ENCODE measurements around the gene FAM117B.

Gene FAM117B

DNA sequence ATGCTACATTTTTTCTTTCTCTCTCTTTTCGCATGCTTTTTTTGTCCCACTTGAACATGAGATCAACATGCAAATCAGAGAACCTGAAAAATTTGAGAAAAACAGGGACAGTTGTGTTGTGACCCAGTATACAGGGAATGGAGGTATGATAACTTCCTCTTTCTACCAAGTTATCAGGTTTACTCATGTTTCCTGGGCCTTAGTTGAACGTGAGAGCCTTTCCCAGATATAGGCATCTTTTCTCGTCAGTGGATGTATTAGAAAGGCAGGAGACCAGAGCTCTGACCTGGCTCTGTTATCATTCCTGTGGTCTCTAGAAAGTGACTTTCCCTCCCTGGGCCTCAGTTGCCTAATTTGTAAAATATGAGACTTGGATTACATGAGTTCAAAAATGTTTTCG is 30.1 kb upstream of the FAM117B start:
- TF ChIP-seq, protein P1, sequence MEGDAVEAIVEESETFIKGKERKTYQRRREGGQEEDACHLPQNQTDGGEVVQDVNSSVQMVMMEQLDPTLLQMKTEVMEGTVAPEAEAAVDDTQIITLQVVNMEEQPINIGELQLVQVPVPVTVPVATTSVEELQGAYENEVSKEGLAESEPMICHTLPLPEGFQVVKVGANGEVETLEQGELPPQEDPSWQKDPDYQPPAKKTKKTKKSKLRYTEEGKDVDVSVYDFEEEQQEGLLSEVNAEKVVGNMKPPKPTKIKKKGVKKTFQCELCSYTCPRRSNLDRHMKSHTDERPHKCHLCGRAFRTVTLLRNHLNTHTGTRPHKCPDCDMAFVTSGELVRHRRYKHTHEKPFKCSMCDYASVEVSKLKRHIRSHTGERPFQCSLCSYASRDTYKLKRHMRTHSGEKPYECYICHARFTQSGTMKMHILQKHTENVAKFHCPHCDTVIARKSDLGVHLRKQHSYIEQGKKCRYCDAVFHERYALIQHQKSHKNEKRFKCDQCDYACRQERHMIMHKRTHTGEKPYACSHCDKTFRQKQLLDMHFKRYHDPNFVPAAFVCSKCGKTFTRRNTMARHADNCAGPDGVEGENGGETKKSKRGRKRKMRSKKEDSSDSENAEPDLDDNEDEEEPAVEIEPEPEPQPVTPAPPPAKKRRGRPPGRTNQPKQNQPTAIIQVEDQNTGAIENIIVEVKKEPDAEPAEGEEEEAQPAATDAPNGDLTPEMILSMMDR (conservative IDR thresholded peaks at IDR 0.05; ENCODE audit: control insufficient read depth, insufficient read depth, low read depth, low read length): no peak
- DNase-seq (ENCODE audit: low read depth): no peak
- H3K4me3 ChIP-seq (ENCODE audit: control insufficient read depth, low read depth, low read length): no peak overlapping the region

DNA sequence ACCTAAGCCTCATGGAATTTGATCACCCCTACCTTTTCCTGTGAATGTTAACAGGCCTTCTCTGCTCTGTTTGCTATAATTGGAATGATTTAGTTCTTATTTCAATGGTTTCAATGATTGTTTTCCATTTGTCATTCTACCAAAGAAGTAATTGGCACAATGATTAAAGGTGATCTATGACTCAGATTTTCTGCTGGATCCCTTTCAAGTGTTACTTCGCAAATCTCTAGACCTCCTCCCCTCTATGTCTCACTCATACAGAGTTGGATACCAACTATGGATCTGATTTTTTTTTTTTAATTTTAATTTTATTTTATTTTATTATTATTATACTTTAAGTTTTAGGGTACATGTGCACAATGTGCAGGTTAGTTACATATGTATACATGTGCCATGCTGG is 29.6 kb upstream of the FAM117B start:
- H3K4me3 ChIP-seq (ENCODE audit: control insufficient read depth, low read depth, low read length): no peak overlapping the region
- TF ChIP-seq, protein P1 (conservative IDR thresholded peaks at IDR 0.05; ENCODE audit: control insufficient read depth, insufficient read depth, low read depth, low read length): no peak
- DNase-seq (ENCODE audit: low read depth): no peak

DNA sequence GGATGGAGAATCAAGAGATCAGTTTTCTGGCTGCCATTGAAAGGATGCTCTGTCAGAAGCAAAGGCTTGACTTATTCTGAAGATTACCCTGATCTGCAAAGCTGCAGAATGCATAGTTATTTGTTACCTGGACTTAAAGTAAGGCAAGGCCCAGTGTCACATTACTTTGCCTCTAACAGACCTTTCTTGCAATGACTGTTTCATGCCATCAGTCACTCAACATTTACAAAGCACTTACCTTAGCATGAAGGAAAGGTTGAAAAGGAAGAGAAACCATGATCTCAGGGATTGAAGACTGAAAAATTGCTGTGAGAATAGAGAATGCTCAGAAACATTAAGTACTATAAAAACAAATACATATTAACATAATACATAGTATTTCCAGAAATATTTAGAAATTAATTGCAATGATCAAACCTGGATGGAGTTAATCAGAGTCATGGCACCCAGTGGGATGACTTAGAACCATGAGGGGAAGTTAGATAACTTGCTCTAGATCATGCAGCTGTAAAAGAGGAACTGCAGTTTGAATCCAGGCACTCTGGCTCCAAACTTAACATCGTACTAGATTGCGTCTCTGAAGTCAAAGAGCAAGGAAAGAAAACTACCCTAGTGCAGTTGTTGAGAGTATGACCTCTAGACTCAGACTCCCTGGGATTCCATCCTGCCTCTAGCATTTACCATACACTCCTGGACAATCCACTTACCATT is 26.5 kb upstream of the FAM117B start:
- TF ChIP-seq, protein P1 (conservative IDR thresholded peaks at IDR 0.05; ENCODE audit: control insufficient read depth, insufficient read depth, low read depth, low read length): no peak
- H3K4me3 ChIP-seq (ENCODE audit: control insufficient read depth, low read depth, low read length): no peak overlapping the region
- no peak for DNase-seq (ENCODE audit: low read depth)

DNA sequence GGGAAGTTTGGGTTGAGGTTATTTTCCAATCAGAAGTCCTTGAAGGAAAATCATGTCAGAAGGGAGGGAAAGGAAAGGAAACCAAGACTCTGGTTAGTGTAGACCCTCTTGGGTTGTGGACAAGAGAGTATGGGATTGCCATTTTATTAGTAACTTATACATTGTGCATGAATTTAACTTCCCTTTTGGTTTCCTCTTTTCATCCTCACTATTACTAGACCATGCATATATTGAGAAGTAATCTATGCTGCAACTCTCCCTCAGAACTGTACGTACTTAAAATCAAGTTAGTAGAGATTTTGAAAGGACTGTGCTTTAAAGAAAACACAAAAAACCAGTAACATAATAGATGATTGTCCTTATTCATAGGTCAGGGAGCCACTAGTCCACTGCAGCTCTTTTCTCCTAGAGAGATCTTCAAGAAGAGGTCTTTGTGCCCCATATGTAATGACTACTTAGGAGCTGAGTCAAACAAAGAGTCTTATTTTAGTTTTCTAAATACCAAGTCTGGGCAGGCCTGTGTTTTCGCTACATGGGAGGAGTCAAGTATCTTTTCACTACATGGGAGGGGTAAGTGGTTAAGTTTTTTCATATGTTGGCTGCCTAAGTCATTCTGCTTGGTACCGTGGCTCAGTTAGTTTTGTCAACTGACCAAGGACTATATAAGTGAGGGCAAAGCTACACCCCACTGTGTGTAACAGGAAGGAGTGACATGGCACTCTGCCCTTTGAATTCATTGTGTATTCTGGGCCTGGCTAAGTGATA is 25.2 kb upstream of the FAM117B start:
- TF ChIP-seq, protein P1 (conservative IDR thresholded peaks at IDR 0.05; ENCODE audit: control insufficient read depth, insufficient read depth, low read depth, low read length): no peak
- no peak overlapping the region for H3K4me3 ChIP-seq (ENCODE audit: control insufficient read depth, low read depth, low read length)
- DNase-seq (ENCODE audit: low read depth): no peak

DNA sequence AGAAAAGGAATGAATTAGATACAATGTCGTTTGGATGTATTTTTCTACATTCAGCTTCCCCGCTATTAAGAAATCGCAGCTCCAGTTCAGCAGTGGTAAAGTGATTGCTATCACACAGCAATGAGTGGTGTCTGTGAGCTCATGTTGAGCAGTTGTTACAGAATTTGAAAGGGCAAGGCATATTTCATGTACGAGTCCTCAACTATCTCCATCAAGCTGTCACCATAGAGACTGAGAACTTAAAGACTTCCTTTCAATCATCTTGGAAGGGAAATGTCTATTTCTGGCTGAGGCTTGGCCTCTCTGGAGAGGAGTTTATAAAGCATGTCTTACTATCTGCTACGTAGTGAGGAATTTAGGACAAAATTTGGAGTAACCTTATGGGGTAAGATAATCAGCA is 24.4 kb upstream of the FAM117B start:
- DNase-seq (ENCODE audit: low read depth): no peak
- TF ChIP-seq, protein P1 (conservative IDR thresholded peaks at IDR 0.05; ENCODE audit: control insufficient read depth, insufficient read depth, low read depth, low read length): no peak
- H3K4me3 ChIP-seq (ENCODE audit: control insufficient read depth, low read depth, low read length): no peak overlapping the region

DNA sequence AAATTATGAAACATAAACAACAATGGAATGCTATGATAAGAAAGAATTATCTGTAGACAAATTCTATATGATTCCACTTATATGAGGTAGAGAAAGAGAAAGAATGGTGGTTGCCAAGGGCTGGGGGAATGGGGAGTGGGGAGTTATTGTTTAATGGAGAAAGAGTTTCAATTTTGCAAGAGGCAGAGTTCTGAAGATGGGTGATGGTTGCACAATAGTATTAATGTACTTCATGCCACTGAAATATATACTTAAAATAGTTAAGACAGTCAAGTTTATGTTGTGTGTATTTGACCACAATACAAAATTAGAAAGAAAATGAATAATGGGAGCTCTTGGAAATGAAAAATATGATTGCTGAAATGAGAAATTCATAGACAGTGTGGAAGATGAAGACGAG is 22.6 kb upstream of the FAM117B start:
- H3K4me3 ChIP-seq (ENCODE audit: control insufficient read depth, low read depth, low read length): no peak overlapping the region
- TF ChIP-seq, protein P1 (conservative IDR thresholded peaks at IDR 0.05; ENCODE audit: control insufficient read depth, insufficient read depth, low read depth, low read length): no peak
- DNase-seq (ENCODE audit: low read depth): no peak
